CD14-positive monocyte (primary cell): ENCODE data around the gene TPX2. TPM values are rescaled to one million over a fixed set of nuclear protein-coding genes. Genes with fewer than 3 reads are reported as not detected.

Experiments used
- DNase-seq, 3 donors: peaks; one replicate each; pipeline ENCODE4 v3.0.0-alpha.2; 2011 to 2022
- H2AFZ ChIP-seq: 2 replicates; pipeline ENCODE4 v1.6.0; 2012; ENCODE audit warnings: mild to moderate bottlenecking, low read depth, low read length, inconsistent platforms; ENCODE audit not compliant: insufficient read depth, poor library complexity, severe bottlenecking
- H3K27ac ChIP-seq, 2 donors: 1 replicate in 1 of 2; 2 replicates in 1 of 2; pipeline ENCODE4 v1.5.1; 2012 to 2013; ENCODE audit warnings: low read length in 2 of 2, control low read depth in 1 of 2, inconsistent platforms in 1 of 2, low read depth in 1 of 2, mild to moderate bottlenecking in 1 of 2
- H3K27me3 ChIP-seq, 2 donors: one replicate each; pipeline versions ENCODE4 v1.6.0 to v1.6.1; 2011 to 2013; ENCODE audit warnings: low read length in 2 of 2; ENCODE audit not compliant: control insufficient read depth in 2 of 2, insufficient read depth in 2 of 2
- H3K36me3 ChIP-seq, 2 donors: replicated peaks in 1 of 2; 1 replicate in 1 of 2; 2 replicates in 1 of 2; pipeline versions ENCODE4 v1.5.1 to v1.6.1; 2012 to 2013; ENCODE audit warnings: low read length in 2 of 2, control low read depth in 1 of 2, inconsistent platforms in 1 of 2, mild to moderate bottlenecking in 1 of 2; ENCODE audit not compliant: insufficient read depth in 2 of 2, control insufficient read depth in 1 of 2
- H3K4me1 ChIP-seq, 2 donors: 1 replicate in 1 of 2; 2 replicates in 1 of 2; pipeline versions ENCODE4 v1.5.1 to v1.6.1; 2012 to 2013; ENCODE audit warnings: low read length in 2 of 2, control low read depth in 1 of 2, inconsistent platforms in 1 of 2, mild to moderate bottlenecking in 1 of 2, moderate library complexity in 1 of 2; ENCODE audit not compliant: insufficient read depth in 2 of 2, control insufficient read depth in 1 of 2
- H3K4me2 ChIP-seq: replicated peaks from 2 replicates; pipeline ENCODE3; 2012; ENCODE audit warnings: low read length, moderate library complexity, mild to moderate bottlenecking; ENCODE audit not compliant: poor library complexity, severe bottlenecking; ENCODE audit errors: extremely low read depth
- H3K4me3 ChIP-seq, 3 experiments: fragments of 200-600 bp in 1 of 3; sonication (generic) in 1 of 3; replicated peaks in 1 of 3; 1 replicate in 2 of 3; 2 replicates in 1 of 3; pipeline ENCODE4 v1.5.1; 2011 to 2013; ENCODE audit warnings: low read length in 3 of 3, mild to moderate bottlenecking in 3 of 3, control low read depth in 2 of 3, low read depth in 2 of 3, inconsistent platforms in 1 of 3, moderate library complexity in 1 of 3
- H3K79me2 ChIP-seq: 2 replicates; pipeline ENCODE4 v1.6.0; 2012; ENCODE audit warnings: mild to moderate bottlenecking, control low read depth, inconsistent platforms, low read length, moderate library complexity; ENCODE audit not compliant: insufficient read depth
- H3K9ac ChIP-seq: 2 replicates; pipeline ENCODE4 v1.6.0; 2017; ENCODE audit warnings: low read length, mild to moderate bottlenecking; ENCODE audit not compliant: insufficient read depth, poor library complexity, severe bottlenecking
- H3K9me3 ChIP-seq, 2 donors: replicated peaks in 1 of 2; 1 replicate in 1 of 2; 2 replicates in 1 of 2; pipeline versions ENCODE4 v1.5.1 to v1.6.1; 2012 to 2013; ENCODE audit warnings: low read length in 2 of 2, control low read depth in 1 of 2; ENCODE audit not compliant: control insufficient read depth in 1 of 2, insufficient read depth in 1 of 2
- H4K20me1 ChIP-seq: 2 replicates; pipeline ENCODE4 v1.6.0; 2012; ENCODE audit warnings: mild to moderate bottlenecking, low read length, control low read depth, moderate library complexity; ENCODE audit not compliant: insufficient read depth
- H3K27ac Mint-ChIP-seq, 7 donors: one replicate each; pipeline ENCODE4 v1.8.0; 2020; ENCODE audit warnings: mild to moderate bottlenecking in 7 of 7, mixed read lengths in 7 of 7, moderate library complexity in 6 of 7, inconsistent platforms in 2 of 7
- H3K27me3 Mint-ChIP-seq, 3 donors: one replicate each; pipeline ENCODE4 v1.8.0; 2021 to 2022; ENCODE audit warnings: low read depth in 3 of 3, mild to moderate bottlenecking in 3 of 3, mixed read lengths in 3 of 3, moderate library complexity in 3 of 3, inconsistent platforms in 1 of 3
- H3K36me3 Mint-ChIP-seq, 2 donors: one replicate each; pipeline ENCODE4 v1.8.0; 2020; ENCODE audit warnings: mixed read lengths in 2 of 2, inconsistent platforms in 1 of 2, mild to moderate bottlenecking in 1 of 2
- H3K4me1 Mint-ChIP-seq: one replicate; pipeline ENCODE4 v1.8.0; 2020; ENCODE audit warnings: mild to moderate bottlenecking, mixed read lengths
- H3K4me3 Mint-ChIP-seq, 2 donors: one replicate each; pipeline ENCODE4 v1.8.0; 2020; ENCODE audit warnings: mild to moderate bottlenecking in 2 of 2, mixed read lengths in 2 of 2, moderate library complexity in 1 of 2
- H3K9me3 Mint-ChIP-seq, 7 donors: one replicate each; pipeline ENCODE4 v1.8.0; 2020 to 2022; ENCODE audit warnings: mixed read lengths in 7 of 7, mild to moderate bottlenecking in 6 of 7, moderate library complexity in 6 of 7, inconsistent platforms in 2 of 7
- WGBS: methylation state at CpG from one replicate; pipeline ENCODE4 v1.1.5; 2013; ENCODE audit warnings: missing lambda C conversion rate; ENCODE audit not compliant: insufficient coverage; 5-methylcytosine and 5-hydroxymethylcytosine counted together
- intact Hi-C, 2 donors: fragments of 100-400 bp; cut with micrococcal nuclease; formaldehyde crosslinking; loops; one replicate each; pipeline versions ENCODE4 v1.15.0 to v1.15.1; 2023
- polyA plus RNA-seq, 3 donors: library from polyadenylated mRNA; depleted of rRNA in 1 of 3; unstranded in 2 of 3; stranded (reverse) in 1 of 3; fragments of 300-500 nt in 2 of 3; fragments of >200 nt in 1 of 3; fragmentation: Illumina TruSeq in 2 of 3; gene quantifications; 1 replicate in 2 of 3; 2 replicates in 1 of 3; pipeline ENCODE4 v1.2.3, GENCODE V29; 2012 to 2021
- TF ChIP-seq, protein P1 (sequence below): fragments of 200-600 bp; IDR thresholded peaks from one replicate; pipeline ENCODE4 v1.8.0; 2022; ENCODE audit warnings: antibody characterized with exemption, mild to moderate bottlenecking

TPX2 gene
- polyA plus RNA-seq, 3 donors = 0.06 TPM; not detected in 2

DNA sequence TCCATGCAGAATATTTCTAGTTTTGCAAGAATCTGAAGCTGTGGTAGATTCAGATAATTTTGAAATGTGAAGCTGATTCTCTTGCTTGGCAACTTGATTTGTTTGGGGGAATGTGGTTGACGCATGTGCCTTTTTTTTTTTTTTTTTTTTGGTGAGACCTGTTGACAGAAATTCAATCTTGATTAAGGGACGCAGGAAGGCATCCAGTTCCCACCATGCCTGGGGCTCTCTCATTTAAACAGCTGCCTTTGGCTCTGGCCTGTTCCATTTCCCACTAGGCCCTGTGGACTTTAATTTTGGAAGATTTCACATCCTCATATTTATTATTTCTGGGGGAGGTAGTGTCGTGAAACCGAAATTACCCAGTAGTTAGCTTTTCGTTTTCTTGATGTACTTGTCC, 8.6 kb downstream of the TPX2 start:
- Histone ChIP-seq H3K36me3 (peaks cover 3 to 60% of the 10 kb centered on the region in 2 donors), H2AFZ (no peak overlapping the region), H4K20me1 (no peaks in the 10 kb centered on the region), H3K9ac (no peak overlapping the region), H3K79me2 (peaks cover 99% of the 10 kb centered on the region), H3K27ac (peak overlapping the region in 1 of 2 donors; percentile 8), H3K9me3 (no peaks in the 10 kb centered on the region), H3K27me3 (no peaks in the 10 kb centered on the region), H3K4me3 (no peak overlapping the region), H3K4me1 (no peaks in the 10 kb centered on the region), H3K4me2 (no peak overlapping the region)
- Mint-ChIP-seq H3K27ac (peak overlapping the region in 3 of 7 donors; percentile 0 to 75 (median 60)), H3K4me1 (peaks cover 1% of the 10 kb centered on the region), H3K27me3 (peaks cover 0 to 2% (median 0%) of the 10 kb centered on the region in 3 donors), H3K4me3 (no peak overlapping the region), H3K36me3 (peaks cover 23 to 56% of the 10 kb centered on the region in 2 donors), H3K9me3 (no peaks in the 10 kb centered on the region)
- intact Hi-C loops = no loop called here
- no peak for DNase-seq
- WGBS = no CpG with 5 or more reads among the region's 5 CpGs
- TF ChIP-seq, protein P1, sequence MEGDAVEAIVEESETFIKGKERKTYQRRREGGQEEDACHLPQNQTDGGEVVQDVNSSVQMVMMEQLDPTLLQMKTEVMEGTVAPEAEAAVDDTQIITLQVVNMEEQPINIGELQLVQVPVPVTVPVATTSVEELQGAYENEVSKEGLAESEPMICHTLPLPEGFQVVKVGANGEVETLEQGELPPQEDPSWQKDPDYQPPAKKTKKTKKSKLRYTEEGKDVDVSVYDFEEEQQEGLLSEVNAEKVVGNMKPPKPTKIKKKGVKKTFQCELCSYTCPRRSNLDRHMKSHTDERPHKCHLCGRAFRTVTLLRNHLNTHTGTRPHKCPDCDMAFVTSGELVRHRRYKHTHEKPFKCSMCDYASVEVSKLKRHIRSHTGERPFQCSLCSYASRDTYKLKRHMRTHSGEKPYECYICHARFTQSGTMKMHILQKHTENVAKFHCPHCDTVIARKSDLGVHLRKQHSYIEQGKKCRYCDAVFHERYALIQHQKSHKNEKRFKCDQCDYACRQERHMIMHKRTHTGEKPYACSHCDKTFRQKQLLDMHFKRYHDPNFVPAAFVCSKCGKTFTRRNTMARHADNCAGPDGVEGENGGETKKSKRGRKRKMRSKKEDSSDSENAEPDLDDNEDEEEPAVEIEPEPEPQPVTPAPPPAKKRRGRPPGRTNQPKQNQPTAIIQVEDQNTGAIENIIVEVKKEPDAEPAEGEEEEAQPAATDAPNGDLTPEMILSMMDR = no peak

DNA sequence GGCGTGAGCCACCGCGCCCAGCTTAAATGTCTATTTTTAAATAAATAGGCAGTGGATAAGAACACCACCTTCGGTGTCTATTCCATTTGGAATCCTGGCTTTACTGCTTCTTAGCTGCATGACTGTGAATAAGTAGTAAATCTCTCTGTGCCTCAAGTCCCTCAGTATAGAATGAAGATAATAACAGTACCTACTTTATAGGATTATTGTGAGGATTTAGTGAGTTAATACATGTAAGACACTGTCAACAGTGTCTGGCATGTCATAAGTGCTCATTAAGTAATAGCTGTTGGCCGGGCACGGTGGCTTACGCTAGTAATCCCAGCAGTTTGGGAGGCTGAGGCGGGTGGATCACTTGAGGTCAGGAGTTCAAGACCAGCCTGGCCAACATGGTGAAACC, 10.1 kb downstream of the TPX2 start:
- Histone ChIP-seq H3K4me2 (no peak overlapping the region), H3K36me3 (peaks cover 11 to 74% of the 10 kb centered on the region in 2 donors), H2AFZ (no peak overlapping the region), H3K4me1 (no peaks in the 10 kb centered on the region), H3K4me3 (no peak overlapping the region), H3K9me3 (no peaks in the 10 kb centered on the region), H3K9ac (no peak overlapping the region), H3K79me2 (peaks cover 99% of the 10 kb centered on the region), H3K27ac (no peak overlapping the region), H3K27me3 (no peaks in the 10 kb centered on the region), H4K20me1 (no peaks in the 10 kb centered on the region)
- H3K9me3 Mint-ChIP-seq = no peaks in the 10 kb centered on the region
- peaks cover 0 to 3% (median 0%) of the 10 kb centered on the region in 3 donors for H3K27me3 Mint-ChIP-seq
- H3K4me3 Mint-ChIP-seq = no peak overlapping the region
- H3K36me3 Mint-ChIP-seq = peaks cover 27 to 65% of the 10 kb centered on the region in 2 donors
- 91% methylated on average over 4 of the region's 8 CpGs for WGBS
- no peak for DNase-seq
- TF ChIP-seq, protein P1 = no peak
- peak overlapping the region in 2 of 7 donors; percentile 35 to 50 for H3K27ac Mint-ChIP-seq
- H3K4me1 Mint-ChIP-seq = peaks cover 1% of the 10 kb centered on the region
- intact Hi-C loops = no loop called here
